Spinal cord (tissue), 10 donors: ENCODE results near the gene COL13A1. TPM values are rescaled to one million over a fixed set of nuclear protein-coding genes. Genes with fewer than 3 reads are reported as not detected.

ENCODE experiments used
- DNase-seq, 6 donors: peaks; one replicate each; pipeline versions ENCODE4 v3.0.0 to v3.0.0-alpha.2; 2013 to 2015; ENCODE audit warnings: low spot score in 6 of 6, low read depth in 4 of 6
- H3K27ac ChIP-seq: one replicate; pipeline ENCODE4 v1.5.1; 2013; ENCODE audit warnings: low read depth, low read length, control low read depth
- H3K27me3 ChIP-seq: one replicate; pipeline ENCODE4 v1.6.1; 2013; ENCODE audit warnings: low read length; ENCODE audit not compliant: control insufficient read depth, insufficient read depth
- H3K36me3 ChIP-seq: one replicate; pipeline ENCODE4 v1.6.1; 2013; ENCODE audit warnings: low read length; ENCODE audit not compliant: control insufficient read depth, insufficient read depth
- H3K4me1 ChIP-seq: one replicate; pipeline ENCODE4 v1.6.1; 2013; ENCODE audit warnings: low read length; ENCODE audit not compliant: control insufficient read depth, insufficient read depth
- H3K4me3 ChIP-seq: one replicate; pipeline ENCODE4 v1.5.1; 2013; ENCODE audit warnings: low read depth, low read length, control low read depth
- H3K9me3 ChIP-seq: one replicate; pipeline ENCODE4 v1.6.1; 2013; ENCODE audit warnings: low read length; ENCODE audit not compliant: control insufficient read depth, insufficient read depth
- WGBS: methylation state at CpG from one replicate; pipeline ENCODE4 v1.1.5; 2013; ENCODE audit warnings: missing lambda C conversion rate; ENCODE audit not compliant: insufficient coverage; 5-methylcytosine and 5-hydroxymethylcytosine counted together
- polyA plus RNA-seq, 2 donors: library from polyadenylated mRNA; unstranded; fragments of 120-200 nt; gene quantifications; one replicate each; pipeline ENCODE4 v1.2.1, GENCODE V29; 2013; ENCODE audit not compliant: insufficient read length in 2 of 2
- total RNA-seq, 2 donors: library from RNA; depleted of rRNA in 1 of 2; stranded (reverse); fragments of 120-200 nt in 1 of 2; fragments of >200 nt in 1 of 2; gene quantifications; one replicate each; pipeline versions ENCODE4 v1.2.3 to v1.2.4, GENCODE V29; 2013 to 2014
- donor health status: healthy.

COL13A1 gene
- total and polyA plus RNA-seq, 4 donors, result 11.4 to 44.0 (median 22.1) TPM

DNA sequence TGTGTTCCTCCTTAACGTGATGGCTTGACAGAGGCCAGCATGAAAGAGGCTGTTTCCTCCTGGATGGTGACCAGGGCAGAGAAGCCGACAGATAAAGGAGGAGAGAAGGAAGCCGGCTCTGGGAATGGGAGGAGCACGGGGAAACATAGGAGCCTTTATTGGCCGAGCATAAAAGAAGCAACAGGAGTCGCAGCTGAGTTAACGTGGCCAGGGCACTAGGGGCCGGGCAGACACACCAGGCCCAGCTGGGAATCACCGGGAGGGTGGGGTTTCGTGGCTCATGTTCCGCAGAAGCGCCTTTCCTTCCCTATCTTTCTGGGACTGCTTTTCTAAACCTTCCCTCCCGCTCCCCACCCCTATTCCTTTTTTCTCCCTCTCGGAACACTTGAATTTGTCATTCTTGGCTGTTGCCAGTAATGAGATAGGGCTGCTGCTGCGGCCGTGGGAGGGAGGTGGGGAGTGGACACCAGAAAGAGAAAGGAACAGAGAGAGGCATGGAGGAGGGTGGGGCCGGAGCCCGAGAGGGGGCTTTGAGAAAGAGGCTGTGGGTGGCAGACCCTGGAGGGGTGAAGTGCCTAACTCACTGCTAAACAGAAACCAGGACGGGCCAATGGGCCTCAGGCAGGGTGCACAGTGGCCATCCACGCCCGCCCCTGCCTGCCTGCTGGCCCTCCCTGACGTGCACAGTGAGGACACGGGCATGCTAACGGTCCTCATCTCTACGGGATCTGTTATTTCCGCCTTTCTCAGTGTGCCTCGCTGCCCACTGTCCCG, 65.2 kb downstream of the COL13A1 start:
- peaks cover 2% of the 10 kb centered on the region for H3K27me3 ChIP-seq
- peak in 3 of 6 donors; percentile 55 to 84 (median 78) for DNase-seq
- no peak overlapping the region for H3K4me3 ChIP-seq
- no peaks in the 10 kb centered on the region for H3K9me3 ChIP-seq
- H3K36me3 ChIP-seq, result no peaks in the 10 kb centered on the region
- H3K27ac ChIP-seq, result peak overlapping the region; percentile 69
- WGBS, result 24% methylated on average over 21 of the region's 28 CpGs
- H3K4me1 ChIP-seq, result peaks cover 39% of the 10 kb centered on the region

DNA sequence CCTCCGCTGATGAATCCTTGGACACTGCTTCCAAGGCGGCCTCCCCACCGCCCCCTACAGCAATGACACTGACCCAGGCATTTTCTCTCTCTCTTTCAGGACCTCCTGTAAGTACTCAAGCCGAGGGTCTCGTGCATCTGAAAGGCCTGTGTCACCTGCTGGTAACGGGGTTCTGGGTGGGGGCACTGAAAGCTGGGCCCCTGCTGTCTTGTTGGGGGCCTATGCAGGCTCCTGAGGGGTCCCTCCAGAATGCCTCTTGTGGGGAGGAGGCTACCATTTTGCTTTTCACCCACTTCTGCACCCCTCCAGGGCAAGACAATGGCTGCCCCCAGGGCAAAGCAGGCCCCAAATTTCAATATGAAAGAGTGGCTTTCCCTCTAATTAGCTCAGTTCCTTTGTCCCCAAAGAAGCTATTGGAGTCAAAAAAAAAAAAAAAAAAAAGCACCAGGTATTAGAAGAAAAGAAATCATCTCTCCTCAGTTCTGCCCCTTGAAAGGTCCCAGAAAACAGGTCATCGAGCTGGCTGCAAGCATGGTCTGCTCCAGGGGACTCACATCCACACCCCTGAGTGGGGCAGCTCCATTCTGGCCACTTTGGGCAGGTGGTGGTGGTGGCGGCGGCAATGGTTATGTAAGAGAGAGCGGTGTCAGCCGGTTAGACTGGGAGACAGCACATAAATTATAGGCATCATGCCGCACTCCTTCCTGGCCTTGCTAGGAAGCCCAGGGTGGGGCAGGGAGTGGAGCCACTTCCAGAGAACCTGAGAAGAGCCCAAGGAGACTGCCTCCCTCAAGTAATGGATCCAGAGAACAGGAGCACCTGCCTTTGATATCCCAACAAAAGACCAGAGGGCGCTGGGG, 66.2 kb downstream of the COL13A1 start:
- no peaks in the 10 kb centered on the region for H3K36me3 ChIP-seq
- WGBS, result 76% methylated on average over 9 of the region's 13 CpGs
- H3K27me3 ChIP-seq, result peaks cover 2% of the 10 kb centered on the region
- peak overlapping the region; percentile 69 for H3K27ac ChIP-seq
- H3K9me3 ChIP-seq, result no peaks in the 10 kb centered on the region
- DNase-seq, result no peak
- H3K4me3 ChIP-seq, result no peak overlapping the region
- H3K4me1 ChIP-seq, result peaks cover 39% of the 10 kb centered on the region

DNA sequence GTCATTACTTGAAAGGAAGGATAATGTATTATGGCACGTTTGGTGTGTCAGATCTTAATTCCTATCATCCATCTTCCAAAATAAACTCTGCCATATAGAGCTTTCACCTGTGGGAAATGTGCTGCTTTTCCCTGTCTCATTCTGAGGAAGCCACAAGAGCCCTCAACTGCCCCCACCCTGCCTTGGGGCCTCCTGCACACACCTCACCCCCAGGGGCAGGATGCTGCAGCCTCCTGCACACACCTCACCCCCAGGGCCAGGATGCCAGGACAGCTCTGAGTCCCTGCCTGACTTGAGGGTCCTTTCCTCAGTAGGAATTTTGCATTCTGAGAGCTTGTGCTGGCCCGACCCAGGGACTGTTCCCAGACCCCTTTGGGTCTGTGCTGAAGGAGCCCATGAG, 67.1 kb downstream of the COL13A1 start:
- no peak overlapping the region for H3K4me3 ChIP-seq
- H3K27me3 ChIP-seq, result peaks cover 2% of the 10 kb centered on the region
- WGBS, result 55% methylated on average over 1 of the region's 2 CpGs
- no peaks in the 10 kb centered on the region for H3K36me3 ChIP-seq
- no peak overlapping the region for H3K27ac ChIP-seq
- no peaks in the 10 kb centered on the region for H3K9me3 ChIP-seq
- no peak for DNase-seq
- peaks cover 39% of the 10 kb centered on the region for H3K4me1 ChIP-seq

DNA sequence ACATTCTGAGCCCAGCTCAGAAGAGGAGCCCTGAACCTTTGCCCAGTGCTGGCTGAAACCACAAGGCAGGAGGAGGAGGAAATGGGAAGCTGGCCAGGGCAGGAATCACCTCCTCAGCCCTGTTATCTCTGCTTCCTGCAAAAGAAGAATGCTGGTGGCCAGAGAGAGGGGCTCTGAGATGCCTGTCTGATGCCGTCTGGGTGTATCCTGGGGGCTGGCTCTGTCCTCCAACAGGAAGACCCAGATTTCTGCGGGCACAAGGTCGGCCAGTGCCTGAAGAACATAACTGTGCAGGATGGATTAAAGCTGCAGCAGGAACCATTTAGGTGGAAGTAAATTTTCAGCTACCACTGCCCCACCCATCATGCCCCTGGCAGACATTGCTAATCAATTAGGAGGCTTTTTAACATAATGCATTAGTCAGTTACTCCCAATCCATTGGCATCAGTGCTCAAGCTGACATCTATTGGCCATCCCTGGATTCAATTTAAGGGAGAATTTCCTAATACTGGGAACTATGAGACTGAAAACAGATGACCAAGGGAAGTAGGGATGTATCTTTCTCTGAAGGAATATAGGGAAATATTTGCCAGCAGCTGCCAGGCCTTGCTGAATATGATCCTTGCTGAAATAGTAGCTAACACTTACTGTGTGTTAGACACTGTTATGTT, 67.7 kb downstream of the COL13A1 start:
- no peaks in the 10 kb centered on the region for H3K9me3 ChIP-seq
- H3K27ac ChIP-seq, result no peak overlapping the region

DNA sequence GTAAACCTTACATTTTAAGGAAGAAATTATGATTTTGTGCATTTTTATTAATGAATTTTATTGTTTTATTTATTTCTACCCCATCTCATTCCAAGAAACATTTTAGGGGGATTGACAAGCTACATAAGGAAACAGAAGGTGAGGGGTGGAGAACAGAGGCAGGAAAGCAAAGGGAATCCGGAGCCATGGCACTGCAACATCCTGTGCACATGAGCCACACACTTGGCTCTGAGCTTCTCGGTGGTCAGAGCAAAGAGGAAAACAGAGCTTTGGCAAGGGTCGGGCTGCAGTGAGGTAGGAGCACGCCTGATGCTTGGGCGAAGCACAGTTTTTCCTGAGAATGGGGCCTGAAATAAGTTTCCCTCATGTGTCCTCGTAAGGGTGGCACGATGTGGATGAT, 68.9 kb downstream of the COL13A1 start:
- H3K9me3 ChIP-seq, result no peaks in the 10 kb centered on the region
- H3K4me3 ChIP-seq, result no peak overlapping the region
- no peak overlapping the region for H3K27ac ChIP-seq
- DNase-seq, result no peak
- H3K4me1 ChIP-seq, result peaks cover 29% of the 10 kb centered on the region
- 94% methylated on average over 4 of the region's 7 CpGs for WGBS
- H3K27me3 ChIP-seq, result no peaks in the 10 kb centered on the region
- no peaks in the 10 kb centered on the region for H3K36me3 ChIP-seq

More for the DNA sequence above, 67.7 kb downstream of the COL13A1 start:
- Histone ChIP-seq H3K4me1 (peaks cover 39% of the 10 kb centered on the region), H3K36me3 (no peaks in the 10 kb centered on the region), H3K27me3 (peaks cover 2% of the 10 kb centered on the region), H3K4me3 (no peak overlapping the region)
- DNase-seq, result no peak
- WGBS, result 79% methylated on average over 2 of the region's 3 CpGs

DNA sequence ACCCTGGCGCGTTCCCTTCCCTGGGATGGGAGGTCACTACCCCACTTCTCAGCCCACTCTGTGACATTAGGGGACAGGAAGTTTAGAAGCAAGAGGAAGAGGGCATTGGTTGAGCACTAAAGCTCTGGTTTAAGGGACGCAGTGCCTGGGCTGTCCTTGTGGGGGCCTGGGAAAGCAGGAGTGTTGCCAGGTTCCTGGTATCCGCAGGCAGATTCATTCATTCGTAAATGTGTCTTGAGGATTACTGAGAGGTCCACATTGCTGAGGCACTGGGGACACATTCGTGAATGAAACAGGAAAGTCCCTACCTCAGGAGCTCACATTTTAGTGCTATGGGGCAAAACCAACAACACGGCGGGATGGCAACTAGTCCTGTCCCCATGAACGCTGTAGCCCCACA, 69.4 kb downstream of the COL13A1 start:
- H3K27me3 ChIP-seq, result no peaks in the 10 kb centered on the region
- no peaks in the 10 kb centered on the region for H3K9me3 ChIP-seq
- no peak overlapping the region for H3K4me3 ChIP-seq
- no peak overlapping the region for H3K27ac ChIP-seq
- no peaks in the 10 kb centered on the region for H3K36me3 ChIP-seq
- no peak for DNase-seq
- 74% methylated on average over 7 of the region's 9 CpGs for WGBS
- H3K4me1 ChIP-seq, result peaks cover 25% of the 10 kb centered on the region

DNA sequence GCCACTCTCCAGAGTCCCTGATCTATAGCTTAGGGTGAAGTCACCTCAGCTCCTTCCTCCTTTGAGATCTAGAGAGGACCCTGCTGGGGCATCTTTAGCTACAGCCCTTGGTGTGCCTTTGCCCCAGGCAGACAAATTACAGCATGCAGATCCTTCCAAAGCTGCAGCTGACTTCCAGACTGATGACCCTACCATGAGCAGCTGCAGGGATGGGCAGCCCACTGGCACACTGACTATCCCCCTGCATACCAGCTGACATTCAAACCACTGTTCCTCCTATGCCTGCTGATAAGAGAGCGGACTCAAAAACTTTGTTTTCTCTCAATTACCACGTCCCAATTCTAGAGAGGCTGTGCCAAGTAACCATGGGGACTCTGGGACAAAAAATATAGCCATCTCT, 70.6 kb downstream of the COL13A1 start:
- DNase-seq, result no peak

DNA sequence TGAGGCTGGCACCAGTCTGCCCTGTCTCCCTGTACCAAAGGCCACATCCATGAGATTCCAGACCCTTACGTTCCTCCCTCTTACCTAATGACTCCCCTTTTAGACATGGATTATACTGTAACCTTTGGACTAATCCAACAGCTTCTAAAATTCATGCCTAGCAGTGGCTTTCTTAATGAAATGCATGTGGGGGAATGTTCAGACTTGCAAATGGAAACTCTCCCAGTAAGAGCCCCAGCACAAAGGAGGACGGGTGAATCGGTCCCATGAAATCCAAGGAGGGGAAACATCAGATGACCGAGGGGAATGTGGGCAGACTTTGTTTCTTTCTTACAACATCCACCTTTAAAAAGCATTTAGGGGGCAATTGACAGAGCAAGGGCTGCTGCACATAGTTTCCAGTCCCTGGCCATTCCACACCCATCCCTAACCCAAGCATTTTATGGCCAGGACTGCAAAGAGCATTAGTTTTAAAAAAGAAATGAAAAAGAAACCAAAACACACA, 71.5 kb downstream of the COL13A1 start:
- H3K27ac ChIP-seq, result no peak overlapping the region
- H3K36me3 ChIP-seq, result no peaks in the 10 kb centered on the region
- H3K4me3 ChIP-seq, result no peak overlapping the region
- H3K4me1 ChIP-seq, result peaks cover 18% of the 10 kb centered on the region
- no peak for DNase-seq
- no peaks in the 10 kb centered on the region for H3K27me3 ChIP-seq
- no peaks in the 10 kb centered on the region for H3K9me3 ChIP-seq
- 52% methylated on average over 3 of the region's 4 CpGs for WGBS

More for the DNA sequence above, 70.6 kb downstream of the COL13A1 start:
- no peak overlapping the region for H3K27ac ChIP-seq
- no peaks in the 10 kb centered on the region for H3K36me3 ChIP-seq
- no peaks in the 10 kb centered on the region for H3K27me3 ChIP-seq
- WGBS, result 50% methylated on average over 1 of the region's 2 CpGs
- no peak overlapping the region for H3K4me3 ChIP-seq
- peaks cover 15% of the 10 kb centered on the region for H3K4me1 ChIP-seq
- H3K9me3 ChIP-seq, result no peaks in the 10 kb centered on the region

DNA sequence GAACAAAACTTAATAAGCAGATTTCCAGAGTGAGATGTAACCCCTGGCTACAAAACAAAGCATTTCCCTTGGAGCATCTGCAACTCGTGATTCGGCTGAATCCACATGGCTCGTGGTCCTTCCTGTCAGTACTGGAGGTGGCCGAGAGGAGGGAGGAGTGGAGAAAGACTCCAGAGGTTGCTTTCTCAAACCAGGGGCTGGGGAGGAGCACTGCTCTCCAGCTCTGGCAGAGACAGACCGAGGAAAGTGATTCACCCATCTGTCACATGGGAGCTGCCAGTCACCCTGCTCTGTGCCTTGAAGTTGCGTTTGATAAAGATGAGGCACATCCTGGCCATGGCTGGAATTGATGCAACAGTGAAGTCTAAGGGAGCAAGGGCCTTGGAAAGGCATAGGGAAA, 72.7 kb downstream of the COL13A1 start:
- Histone ChIP-seq H3K9me3 (no peaks in the 10 kb centered on the region), H3K36me3 (no peaks in the 10 kb centered on the region), H3K4me1 (peaks cover 12% of the 10 kb centered on the region), H3K4me3 (no peak overlapping the region), H3K27me3 (no peaks in the 10 kb centered on the region), H3K27ac (no peak overlapping the region)
- 66% methylated on average over 4 of the region's 6 CpGs for WGBS
- DNase-seq, result no peak
